Measurements from ENCODE around the gene OR4E1.
"Not testable (repeated sequence)": the region's sequence is repeated elsewhere in the genome, so short reads cannot be mapped to it uniquely, and the experiment has no call there.

Gene OR4E1

DNA sequence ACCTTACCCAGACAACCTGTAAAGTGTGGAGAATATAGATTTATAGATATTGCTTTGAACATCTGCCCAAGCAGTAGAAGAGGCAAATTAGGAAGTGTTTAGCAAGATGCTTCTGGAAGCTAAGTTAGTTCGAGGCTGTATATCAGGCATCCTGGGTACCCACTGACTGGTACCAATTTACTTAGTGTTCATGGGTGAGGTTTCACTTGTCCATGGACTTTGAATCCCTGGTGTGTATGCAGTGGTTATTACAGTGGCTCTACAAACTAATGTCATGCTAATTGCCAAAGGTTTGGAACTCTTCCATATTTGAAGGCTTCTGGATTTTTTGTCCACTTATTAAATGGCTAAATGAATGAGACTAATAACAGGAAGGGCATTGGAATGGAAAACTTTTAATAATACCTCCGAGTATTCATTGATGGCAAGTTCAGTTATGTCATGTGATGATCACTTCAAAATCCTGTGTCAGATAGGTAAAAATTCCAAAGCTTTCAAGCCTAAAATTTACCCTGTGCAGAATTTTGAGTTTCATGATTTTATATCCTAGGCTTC, 20.2 kb downstream of the OR4E1 start, which contains the start of gene OR4E2:
OR4E2 (plus strand) TSS at position 505 of the 555 bp plus-strand sequence. CDS start 11,248 bp downstream, outside the sequence.
- no peak for DNase-seq

DNA sequence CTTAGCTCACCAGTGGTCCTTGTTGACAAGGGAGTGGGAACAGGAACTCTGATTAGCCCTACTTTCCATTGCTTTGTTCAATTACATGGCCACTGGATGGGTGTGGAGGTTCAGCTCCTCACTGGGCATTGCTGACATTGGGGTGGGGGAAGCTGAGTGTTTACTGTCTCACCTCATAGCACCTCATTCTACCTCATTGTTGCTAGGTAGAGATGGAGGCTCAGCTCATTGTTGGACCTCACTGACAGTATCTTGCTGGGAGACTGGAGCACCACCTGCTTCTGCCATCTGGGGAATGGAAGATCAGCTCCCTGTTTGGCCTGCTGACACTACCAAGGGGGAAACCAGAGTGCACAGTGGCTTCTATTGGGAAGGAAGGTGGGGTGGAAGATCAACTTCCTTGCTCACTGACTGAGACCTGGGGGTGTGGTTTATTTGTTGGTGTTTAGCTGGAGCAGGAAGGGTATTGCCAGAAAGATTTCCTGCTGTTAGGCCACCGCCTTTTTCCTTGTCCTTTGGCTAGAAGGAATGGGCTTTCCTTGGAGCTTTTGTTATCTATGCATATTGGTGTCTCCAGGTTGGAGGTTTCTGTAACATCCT, 21.3 kb downstream of the OR4E1 start:
- no peak for DNase-seq

DNA sequence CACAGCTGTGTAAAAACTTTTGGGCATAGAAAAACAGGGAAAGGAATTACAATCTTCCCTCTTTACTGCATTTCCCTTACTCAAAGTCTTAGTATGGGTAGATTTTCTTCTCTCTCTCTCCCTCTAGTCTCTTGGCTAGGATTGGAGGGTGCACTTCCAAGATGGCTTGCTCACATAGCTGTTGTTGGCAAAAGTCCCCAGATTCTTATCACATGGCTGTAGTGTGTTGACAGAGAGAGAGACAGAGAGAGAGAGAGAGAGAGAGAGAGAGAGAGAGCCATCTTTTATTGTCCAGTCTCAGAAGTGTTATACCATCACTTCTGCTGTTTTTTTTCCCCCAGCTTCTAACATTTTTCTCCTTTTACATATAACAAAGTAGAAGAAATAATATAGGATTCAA, 26.2 kb downstream of the OR4E1 start:
- no peak for DNase-seq

DNA sequence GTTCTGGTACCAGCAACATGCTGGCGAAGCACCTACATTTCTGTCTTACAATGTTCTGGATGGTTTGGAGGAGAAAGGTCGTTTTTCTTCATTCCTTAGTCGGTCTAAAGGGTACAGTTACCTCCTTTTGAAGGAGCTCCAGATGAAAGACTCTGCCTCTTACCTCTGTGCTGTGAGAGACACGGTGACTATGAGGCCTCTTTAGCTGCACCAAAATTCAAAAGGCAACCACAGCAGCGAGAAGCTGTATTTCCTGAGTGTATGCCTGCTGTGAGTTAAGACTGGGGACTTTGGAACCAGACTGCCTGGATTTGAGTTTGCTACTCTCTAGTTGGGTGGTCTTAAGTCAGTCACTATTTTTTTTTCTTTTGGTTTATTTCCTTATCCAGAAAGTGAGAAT, 30.2 kb downstream of the OR4E1 start:
- no peak for DNase-seq

DNA sequence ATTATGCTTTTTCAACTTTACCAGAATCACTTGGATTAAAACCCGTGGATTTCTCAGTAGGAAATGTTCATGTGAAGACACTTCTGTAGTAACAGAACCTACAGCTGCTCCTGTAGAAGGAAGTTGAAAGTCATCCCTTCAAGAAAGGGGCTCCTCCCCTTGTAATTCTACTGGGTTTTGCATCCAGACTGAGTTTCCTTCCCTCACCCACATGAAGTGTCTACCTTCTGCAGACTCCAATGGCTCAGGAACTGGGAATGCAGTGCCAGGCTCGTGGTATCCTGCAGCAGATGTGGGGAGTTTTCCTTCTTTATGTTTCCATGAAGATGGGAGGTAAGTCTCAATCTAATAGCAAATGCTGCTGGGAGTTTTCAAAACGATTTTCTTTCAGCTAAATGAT, 30.9 kb downstream of the OR4E1 start:
- no peak for DNase-seq

DNA sequence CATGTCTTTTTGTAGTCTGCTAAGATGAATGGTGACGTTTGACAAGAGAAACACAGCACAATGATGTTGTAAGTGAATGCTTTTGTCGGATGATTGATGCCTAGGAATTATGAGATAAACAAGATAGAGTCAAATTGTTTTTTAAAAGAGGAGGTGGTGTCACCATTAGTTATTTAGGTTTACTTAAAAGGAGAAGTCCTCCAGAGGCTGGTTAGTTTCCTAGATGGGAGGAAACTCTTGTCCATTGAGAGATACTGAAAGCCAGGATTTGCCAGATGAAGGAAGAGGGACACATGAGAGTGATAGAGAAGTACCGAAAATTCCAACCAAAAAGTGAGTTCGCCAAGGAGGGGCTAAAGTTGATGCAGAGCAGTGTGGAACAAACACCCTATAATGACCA, 38.8 kb downstream of the OR4E1 start, which contains the start of gene OR10G2:
OR10G2 (minus strand) TSS at position 101 of the 400 bp plus-strand sequence; CDS start at position 3, 98 bp downstream.
- DNase-seq: no peak

DNA sequence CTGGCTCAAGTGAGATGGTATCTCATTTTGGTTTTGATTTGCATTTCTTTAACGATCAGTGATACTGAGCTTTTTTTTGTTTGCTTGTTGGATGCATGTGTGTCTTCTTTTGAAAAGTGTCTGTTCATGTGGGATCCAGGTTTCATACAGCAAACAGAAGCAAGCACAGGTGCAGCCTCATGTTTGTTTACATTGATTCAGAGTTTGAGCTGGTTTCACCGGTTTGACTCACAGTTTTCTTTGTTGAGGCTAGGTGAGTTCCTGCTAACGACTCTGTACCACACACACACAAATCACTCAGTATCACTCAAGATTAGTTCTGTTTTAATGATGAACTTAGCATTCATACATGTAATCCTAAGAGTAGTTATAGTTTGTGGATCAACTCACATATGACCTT, 42.5 kb downstream of the OR4E1 start:
- DNase-seq: no peak

DNA sequence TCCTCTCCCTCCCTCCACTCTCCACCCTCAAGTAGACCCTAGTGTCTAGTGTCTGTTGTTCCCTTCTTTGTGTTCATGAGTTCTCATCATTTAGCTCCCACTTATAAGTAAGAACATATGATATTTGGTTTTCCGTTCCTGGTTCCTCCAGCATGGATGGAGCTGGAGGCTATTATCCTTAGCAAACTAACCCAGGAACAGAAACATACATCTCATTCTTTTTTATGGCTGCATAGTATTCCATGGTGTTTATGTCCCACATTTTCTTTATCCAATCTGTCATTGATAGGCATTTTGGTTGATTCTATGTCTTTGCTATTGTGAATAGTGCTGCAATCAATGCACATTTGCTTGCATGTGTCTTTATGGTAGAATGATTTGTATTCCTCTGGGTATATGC, 43.1 kb downstream of the OR4E1 start:
- DNase-seq: not testable (repeated sequence)

DNA sequence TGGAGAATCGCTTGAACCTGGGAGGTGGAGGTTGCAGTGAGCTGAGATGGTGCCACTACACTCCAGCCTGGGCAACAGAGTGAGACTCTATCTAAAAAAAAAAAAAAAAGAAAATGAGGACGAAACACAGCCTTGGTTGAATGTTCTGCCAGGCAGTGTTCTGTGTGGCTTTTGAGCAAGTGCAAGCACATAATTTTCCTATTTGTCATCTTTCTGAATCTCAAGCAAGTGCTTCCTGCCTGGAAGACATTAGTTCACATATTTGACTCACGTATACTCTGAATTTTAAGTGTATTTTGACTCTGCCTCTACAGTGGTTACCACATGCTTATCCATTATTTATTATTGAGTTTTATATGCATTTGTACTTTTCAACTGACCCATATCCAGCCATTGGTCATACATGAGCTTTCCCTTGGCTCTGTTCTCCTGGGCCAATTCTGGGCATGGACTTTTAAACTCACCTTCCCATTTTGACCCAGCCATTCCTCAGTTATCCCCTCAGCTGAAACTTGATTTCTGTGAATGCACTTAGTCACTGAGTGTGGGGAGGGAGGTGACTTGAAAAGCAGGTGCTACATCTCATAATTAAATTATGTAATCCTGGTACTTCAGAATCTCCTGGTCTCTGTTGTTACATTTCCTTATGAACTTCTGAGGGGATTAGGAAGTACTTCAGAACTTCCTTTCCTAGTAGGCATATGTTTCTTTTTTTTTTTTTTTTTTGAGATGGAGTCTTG, 47.0 kb downstream of the OR4E1 start:
- no peak for DNase-seq

Measured in nucleus accumbens (tissue), 56 donors.